KMS-11 (cell line): ENCODE measurements around the gene NPHS1.

Source experiments
- H2AFZ ChIP-seq: fragments of 200-600 bp; sonication (generic); 2 replicates; pipeline ENCODE4 v1.6.1; 2016; ENCODE audit warnings: antibody characterized with exemption, mixed run types, low read depth
- H3K27ac ChIP-seq: fragments of 200-600 bp; sonication (generic); 2 replicates; pipeline ENCODE4 v1.6.1; 2016; ENCODE audit warnings: mild to moderate bottlenecking, mixed run types
- H3K27me3 ChIP-seq: fragments of 200-600 bp; sonication (generic); 2 replicates; pipeline ENCODE4 v1.6.1; 2017; ENCODE audit warnings: mild to moderate bottlenecking, low read depth, mixed run types, moderate library complexity; ENCODE audit not compliant: insufficient read depth
- H3K36me3 ChIP-seq: fragments of 200-600 bp; sonication (generic); 2 replicates; pipeline ENCODE4 v1.6.1; 2017; ENCODE audit warnings: mild to moderate bottlenecking, mixed run types; ENCODE audit not compliant: insufficient read depth
- H3K4me1 ChIP-seq: fragments of 200-600 bp; sonication (generic); 2 replicates; pipeline ENCODE4 v1.6.1; 2016; ENCODE audit warnings: mild to moderate bottlenecking, low read depth, mixed run types; ENCODE audit not compliant: poor library complexity, severe bottlenecking
- H3K4me2 ChIP-seq: fragments of 200-600 bp; sonication (generic); 2 replicates; pipeline ENCODE4 v1.7.0; 2016; ENCODE audit warnings: mild to moderate bottlenecking, mixed run types
- H3K4me3 ChIP-seq: fragments of 200-600 bp; sonication (generic); IDR thresholded peaks from 2 replicates; pipeline ENCODE4 v1.6.1; 2017; ENCODE audit warnings: low read depth, low read length, mixed read lengths; ENCODE audit not compliant: insufficient read depth
- H3K79me2 ChIP-seq: fragments of 200-600 bp; sonication (generic); 2 replicates; pipeline ENCODE4 v1.6.1; 2016; ENCODE audit warnings: low read depth, mixed run types; ENCODE audit not compliant: insufficient read depth
- H3K9ac ChIP-seq: fragments of 200-600 bp; sonication (generic); 2 replicates; pipeline ENCODE4 v1.6.1; 2016; ENCODE audit warnings: mild to moderate bottlenecking, mixed run types
- H4K20me1 ChIP-seq: fragments of 200-600 bp; sonication (generic); 2 replicates; pipeline ENCODE4 v1.6.1; 2016; ENCODE audit warnings: mild to moderate bottlenecking, mixed run types; ENCODE audit not compliant: insufficient read depth
- TF ChIP-seq, protein P1 (sequence below): fragments of 200-600 bp; sonication (generic); conservative IDR thresholded peaks from 2 replicates; pipeline ENCODE4 v1.6.1; 2017; ENCODE audit warnings: low read depth, mild to moderate bottlenecking, antibody characterized with exemption, low read length, moderate library complexity, mixed read lengths

The NPHS1 gene

DNA sequence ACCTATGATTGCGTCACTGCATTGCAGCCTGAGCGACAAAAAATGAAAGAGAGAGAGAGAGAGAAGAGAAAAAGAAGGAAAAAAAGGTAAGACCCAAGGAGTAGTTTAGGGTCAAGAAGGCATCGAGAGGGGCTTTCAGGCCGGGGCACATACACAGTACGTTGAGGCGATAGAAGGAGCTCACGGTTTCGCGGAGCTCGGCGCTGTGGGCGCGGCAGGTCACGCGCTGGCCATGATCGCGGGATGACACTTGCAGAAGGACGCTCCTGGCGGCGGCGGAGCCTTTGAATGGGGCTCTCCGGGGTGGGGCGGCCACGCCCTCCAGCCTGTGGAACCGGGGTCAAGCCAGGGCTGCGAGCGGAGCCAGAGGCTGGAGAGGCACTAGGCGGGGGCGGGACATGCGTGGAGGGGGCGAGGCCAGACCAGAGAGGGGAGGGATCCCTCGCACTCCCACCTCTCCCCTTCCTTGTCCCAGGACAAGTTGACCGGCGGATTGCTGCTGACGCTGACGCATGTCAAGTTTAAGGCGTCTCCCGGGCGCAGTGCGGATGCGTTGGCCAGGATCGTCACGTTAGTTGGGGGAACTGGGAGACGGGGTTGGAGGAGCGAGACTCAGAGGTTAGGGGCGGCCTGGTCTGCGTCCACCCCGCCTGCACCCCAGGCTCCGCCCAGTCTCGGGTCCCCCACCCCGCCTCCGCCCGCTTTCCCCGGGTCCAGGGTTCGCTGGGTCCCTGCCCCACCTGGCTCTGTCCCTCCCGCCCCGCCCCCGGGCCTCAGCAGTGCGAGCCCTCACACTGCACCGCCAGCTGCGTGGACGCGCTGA lies 6.9 kb downstream of the NPHS1 start:
- TF ChIP-seq, protein P1, sequence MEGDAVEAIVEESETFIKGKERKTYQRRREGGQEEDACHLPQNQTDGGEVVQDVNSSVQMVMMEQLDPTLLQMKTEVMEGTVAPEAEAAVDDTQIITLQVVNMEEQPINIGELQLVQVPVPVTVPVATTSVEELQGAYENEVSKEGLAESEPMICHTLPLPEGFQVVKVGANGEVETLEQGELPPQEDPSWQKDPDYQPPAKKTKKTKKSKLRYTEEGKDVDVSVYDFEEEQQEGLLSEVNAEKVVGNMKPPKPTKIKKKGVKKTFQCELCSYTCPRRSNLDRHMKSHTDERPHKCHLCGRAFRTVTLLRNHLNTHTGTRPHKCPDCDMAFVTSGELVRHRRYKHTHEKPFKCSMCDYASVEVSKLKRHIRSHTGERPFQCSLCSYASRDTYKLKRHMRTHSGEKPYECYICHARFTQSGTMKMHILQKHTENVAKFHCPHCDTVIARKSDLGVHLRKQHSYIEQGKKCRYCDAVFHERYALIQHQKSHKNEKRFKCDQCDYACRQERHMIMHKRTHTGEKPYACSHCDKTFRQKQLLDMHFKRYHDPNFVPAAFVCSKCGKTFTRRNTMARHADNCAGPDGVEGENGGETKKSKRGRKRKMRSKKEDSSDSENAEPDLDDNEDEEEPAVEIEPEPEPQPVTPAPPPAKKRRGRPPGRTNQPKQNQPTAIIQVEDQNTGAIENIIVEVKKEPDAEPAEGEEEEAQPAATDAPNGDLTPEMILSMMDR: no peak

DNA sequence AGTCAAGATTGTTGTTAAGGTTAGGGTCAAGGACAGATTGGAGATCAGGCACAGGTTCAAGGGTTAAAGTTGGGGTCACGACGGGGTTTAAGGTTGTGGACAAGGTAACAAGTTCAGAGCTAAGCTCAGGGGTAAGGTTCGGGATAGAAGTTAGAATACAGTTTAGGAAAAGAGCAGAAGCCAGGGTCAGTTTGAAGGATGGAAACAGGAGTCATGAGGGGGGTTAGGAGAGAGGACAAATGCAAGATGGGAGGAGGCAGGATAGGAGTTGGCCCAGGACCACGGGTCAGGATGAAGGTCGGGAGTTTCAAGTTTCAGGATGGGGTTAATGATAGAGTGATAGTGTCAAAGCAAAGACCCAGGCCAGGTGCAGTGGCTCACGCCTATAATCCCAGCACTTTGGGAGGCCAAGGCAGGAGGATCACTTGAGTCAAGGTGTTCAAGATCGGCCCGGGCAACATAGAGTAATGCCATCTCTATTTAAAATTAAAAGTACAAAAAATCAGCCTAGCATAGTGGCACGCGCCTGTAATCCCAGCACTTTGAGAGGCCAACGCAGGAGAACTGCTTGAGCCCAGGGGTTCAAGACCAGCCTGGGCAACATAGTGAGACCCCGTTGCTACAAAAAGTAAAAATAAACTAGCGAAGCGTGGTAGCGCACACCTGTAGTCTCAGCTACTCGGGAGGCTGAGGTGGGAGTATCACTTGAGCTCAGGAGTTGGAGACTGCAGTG lies 7.7 kb downstream of the NPHS1 start:
- Histone ChIP-seq H4K20me1 (no peaks in the 10 kb centered on the region), H3K4me2 (no peak overlapping the region), H2AFZ (no peak overlapping the region), H3K36me3 (no peaks in the 10 kb centered on the region), H3K79me2 (no peaks in the 10 kb centered on the region), H3K27me3 (peaks cover 53% of the 10 kb centered on the region), H3K27ac (no peak overlapping the region), H3K4me3 (no peak overlapping the region), H3K4me1 (no peaks in the 10 kb centered on the region), H3K9ac (no peak overlapping the region)
- TF ChIP-seq, protein P1: no peak

More for the DNA sequence above, 6.9 kb downstream of the NPHS1 start:
- Histone ChIP-seq H3K4me2 (no peak overlapping the region), H2AFZ (no peak overlapping the region), H3K27me3 (peaks cover 61% of the 10 kb centered on the region), H3K9ac (no peak overlapping the region), H3K36me3 (no peaks in the 10 kb centered on the region), H3K4me1 (no peaks in the 10 kb centered on the region), H4K20me1 (no peaks in the 10 kb centered on the region), H3K27ac (no peak overlapping the region), H3K79me2 (no peaks in the 10 kb centered on the region), H3K4me3 (no peak overlapping the region)

DNA sequence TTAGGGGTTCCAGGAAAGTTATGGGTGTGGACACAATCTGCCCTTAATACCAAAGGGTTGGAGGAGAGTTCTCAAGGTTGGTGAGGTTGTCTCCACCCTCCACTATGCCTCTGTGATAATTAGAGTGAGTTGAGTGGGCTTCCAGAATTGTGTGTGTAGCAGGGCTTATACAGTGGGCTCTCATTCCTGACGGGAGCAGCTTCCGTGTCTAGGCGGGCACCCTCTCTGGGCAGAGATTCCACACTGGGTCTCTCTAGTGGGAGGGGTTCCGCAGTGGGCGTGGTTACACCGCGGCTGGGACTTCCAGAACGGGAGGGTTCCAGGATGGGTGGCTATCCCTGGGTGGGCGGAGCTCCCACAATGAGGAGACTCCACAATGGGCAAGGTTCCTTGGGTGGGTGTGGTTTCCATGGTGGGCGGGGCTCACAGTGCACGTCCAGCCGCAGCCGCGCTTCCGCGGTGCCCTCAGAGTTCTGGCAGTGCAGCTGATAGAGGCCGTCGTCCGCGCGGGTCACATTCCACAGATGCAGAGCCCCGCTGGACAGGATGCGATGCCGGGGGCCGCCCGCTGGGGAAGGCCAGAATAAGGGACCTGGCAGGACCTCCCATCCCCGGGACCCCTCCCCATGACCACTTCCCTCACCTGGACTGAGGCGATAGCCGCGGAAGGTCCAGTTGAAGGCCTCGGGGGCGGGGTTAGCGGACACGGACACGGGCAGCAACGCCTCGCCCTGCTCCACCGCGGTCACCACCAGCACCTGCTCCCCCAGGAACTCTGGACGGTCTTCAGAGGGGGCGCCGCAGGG lies 8.4 kb downstream of the NPHS1 start:
- no peaks in the 10 kb centered on the region for H4K20me1 ChIP-seq
- H3K79me2 ChIP-seq: no peaks in the 10 kb centered on the region
- no peak overlapping the region for H3K4me3 ChIP-seq
- no peak overlapping the region for H2AFZ ChIP-seq
- H3K4me2 ChIP-seq: no peak overlapping the region
- TF ChIP-seq, protein P1: no peak
- no peaks in the 10 kb centered on the region for H3K4me1 ChIP-seq
- H3K27me3 ChIP-seq: peaks cover 50% of the 10 kb centered on the region
- no peak overlapping the region for H3K9ac ChIP-seq
- no peak overlapping the region for H3K27ac ChIP-seq
- no peaks in the 10 kb centered on the region for H3K36me3 ChIP-seq

DNA sequence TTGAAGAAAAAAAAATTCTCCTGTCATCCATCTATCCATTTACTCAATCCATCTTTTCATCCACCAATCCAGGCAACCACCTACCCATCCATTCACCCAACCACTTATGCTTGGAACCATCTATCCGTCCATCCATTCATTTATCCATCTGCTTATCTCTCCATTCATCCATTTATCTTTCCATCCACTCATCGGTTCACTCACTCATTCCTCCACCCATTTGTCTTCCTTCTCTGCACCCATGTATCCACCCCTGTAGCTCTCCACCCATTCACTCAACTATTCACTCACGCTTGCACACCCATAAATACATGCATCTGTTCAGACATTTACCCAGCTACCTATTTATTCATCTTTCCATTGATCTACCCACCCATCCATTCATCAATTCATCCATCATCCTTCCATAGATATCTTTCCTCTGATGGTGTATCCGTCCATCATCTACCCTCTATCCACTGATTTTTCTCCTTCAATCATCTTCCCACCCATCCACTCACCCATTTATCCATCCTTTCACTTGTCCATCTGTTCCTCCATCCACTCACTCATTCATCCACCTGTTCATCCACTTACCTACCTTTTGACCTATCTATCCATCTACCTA lies 9.5 kb downstream of the NPHS1 start:
- TF ChIP-seq, protein P1: no peak
- Histone ChIP-seq H3K4me3 (no peak overlapping the region), H3K9ac (no peak overlapping the region), H3K4me2 (no peak overlapping the region), H3K27ac (no peak overlapping the region), H2AFZ (no peak overlapping the region), H3K79me2 (no peaks in the 10 kb centered on the region), H3K27me3 (peaks cover 43% of the 10 kb centered on the region), H3K4me1 (no peaks in the 10 kb centered on the region), H4K20me1 (no peaks in the 10 kb centered on the region), H3K36me3 (no peaks in the 10 kb centered on the region)
